Measurements from ENCODE around the gene KLHDC7A.

KLHDC7A gene

GRCh38 chr1:18508084-18508483 lies 27.4 kb downstream of the KLHDC7A start:
- no peak for DNase-seq (ENCODE audit: low spot score)

GRCh38 chr1:18511149-18511873 lies 30.6 kb downstream of the KLHDC7A start:
- no peak for DNase-seq (ENCODE audit: low spot score)

- DNase-seq (ENCODE audit: low spot score), result no peak
Measured at GRCh38 chr1:18511874-18512150, 31.1 kb downstream of the KLHDC7A start.

- no peak for DNase-seq (ENCODE audit: low spot score)
Measured at GRCh38 chr1:18512883-18513282, 32.2 kb downstream of the KLHDC7A start.

GRCh38 chr1:18513995-18514394 lies 33.3 kb downstream of the KLHDC7A start:
- DNase-seq (ENCODE audit: low spot score), result no peak

GRCh38 chr1:18515120-18515667 lies 34.5 kb downstream of the KLHDC7A start:
- DNase-seq (ENCODE audit: low spot score), result no peak

GRCh38 chr1:18516473-18516872 lies 35.7 kb downstream of the KLHDC7A start:
- no peak for DNase-seq (ENCODE audit: low spot score)

- no peak for DNase-seq (ENCODE audit: low spot score)
Measured at GRCh38 chr1:18526436-18527275, 45.9 kb downstream of the KLHDC7A start.

GRCh38 chr1:18527514-18527913 lies 46.8 kb downstream of the KLHDC7A start:
- no peak for DNase-seq (ENCODE audit: low spot score)

GRCh38 chr1:18527921-18528320 lies 47.2 kb downstream of the KLHDC7A start:
- DNase-seq (ENCODE audit: low spot score), result no peak

GRCh38 chr1:18528616-18529015 lies 47.9 kb downstream of the KLHDC7A start:
- no peak for DNase-seq (ENCODE audit: low spot score)

GRCh38 chr1:18529714-18530113 lies 49.0 kb downstream of the KLHDC7A start:
- DNase-seq (ENCODE audit: low spot score), result no peak

GRCh38 chr1:18530587-18531502 lies 50.1 kb downstream of the KLHDC7A start:
- DNase-seq (ENCODE audit: low spot score), result no peak

GRCh38 chr1:18531503-18531845 lies 50.7 kb downstream of the KLHDC7A start:
- DNase-seq (ENCODE audit: low spot score), result no peak

GRCh38 chr1:18532390-18533170 lies 51.9 kb downstream of the KLHDC7A start:
- DNase-seq (ENCODE audit: low spot score), result no peak

GRCh38 chr1:18533259-18533658 lies 52.5 kb downstream of the KLHDC7A start:
- DNase-seq (ENCODE audit: low spot score), result no peak

GRCh38 chr1:18534810-18535205 lies 54.1 kb downstream of the KLHDC7A start:
- DNase-seq (ENCODE audit: low spot score), result no peak
